ENCODE data around the gene CAPZA2.

DNA sequence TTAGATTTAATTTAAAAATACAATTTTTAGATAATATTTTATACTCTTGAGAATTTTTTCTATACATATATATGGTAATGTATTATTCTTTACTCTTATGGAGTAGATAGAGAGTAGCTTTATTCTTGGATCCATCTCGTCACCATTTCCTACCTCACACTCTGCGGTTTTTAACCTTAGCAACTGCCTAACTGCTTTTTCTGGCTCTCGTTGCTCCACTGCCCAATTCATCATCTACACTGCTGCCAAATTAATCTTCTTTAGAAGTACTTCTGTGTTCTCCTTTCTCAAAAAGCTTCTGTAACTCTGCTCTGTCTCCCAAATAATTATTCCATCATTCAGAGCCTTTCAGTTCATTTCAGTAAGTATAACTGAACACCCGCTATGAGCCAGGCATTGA, 35.3 kb downstream of the CAPZA2 start:
- TF ChIP-seq, protein P1, sequence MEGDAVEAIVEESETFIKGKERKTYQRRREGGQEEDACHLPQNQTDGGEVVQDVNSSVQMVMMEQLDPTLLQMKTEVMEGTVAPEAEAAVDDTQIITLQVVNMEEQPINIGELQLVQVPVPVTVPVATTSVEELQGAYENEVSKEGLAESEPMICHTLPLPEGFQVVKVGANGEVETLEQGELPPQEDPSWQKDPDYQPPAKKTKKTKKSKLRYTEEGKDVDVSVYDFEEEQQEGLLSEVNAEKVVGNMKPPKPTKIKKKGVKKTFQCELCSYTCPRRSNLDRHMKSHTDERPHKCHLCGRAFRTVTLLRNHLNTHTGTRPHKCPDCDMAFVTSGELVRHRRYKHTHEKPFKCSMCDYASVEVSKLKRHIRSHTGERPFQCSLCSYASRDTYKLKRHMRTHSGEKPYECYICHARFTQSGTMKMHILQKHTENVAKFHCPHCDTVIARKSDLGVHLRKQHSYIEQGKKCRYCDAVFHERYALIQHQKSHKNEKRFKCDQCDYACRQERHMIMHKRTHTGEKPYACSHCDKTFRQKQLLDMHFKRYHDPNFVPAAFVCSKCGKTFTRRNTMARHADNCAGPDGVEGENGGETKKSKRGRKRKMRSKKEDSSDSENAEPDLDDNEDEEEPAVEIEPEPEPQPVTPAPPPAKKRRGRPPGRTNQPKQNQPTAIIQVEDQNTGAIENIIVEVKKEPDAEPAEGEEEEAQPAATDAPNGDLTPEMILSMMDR (IDR thresholded peaks at IDR 0.05), result no peak
- TF ChIP-seq ZNF416 (CRISPR knock-in tag; IDR thresholded peaks at IDR 0.05) (no peak), SP1 (CRISPR knock-in tag; conservative IDR thresholded peaks at IDR 0.05) (no peak), TEAD1 (CRISPR knock-in tag; IDR thresholded peaks at IDR 0.05) (no peak), ATF1 (CRISPR knock-in tag; IDR thresholded peaks at IDR 0.05) (no peak), NR1H2 (CRISPR knock-in tag; IDR thresholded peaks at IDR 0.05) (no peak), SMAD3 (CRISPR knock-in tag; IDR thresholded peaks at IDR 0.05; ENCODE audit: borderline replicate concordance) (no peak), NR2C2 (CRISPR knock-in tag; IDR thresholded peaks at IDR 0.05) (no peak), ZNF263 (CRISPR knock-in tag; IDR thresholded peaks at IDR 0.05; ENCODE audit: low read depth) (no peak)
- TF ChIP-seq, protein P2, sequence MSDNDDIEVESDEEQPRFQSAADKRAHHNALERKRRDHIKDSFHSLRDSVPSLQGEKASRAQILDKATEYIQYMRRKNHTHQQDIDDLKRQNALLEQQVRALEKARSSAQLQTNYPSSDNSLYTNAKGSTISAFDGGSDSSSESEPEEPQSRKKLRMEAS (CRISPR knock-in tag; IDR thresholded peaks at IDR 0.05), result no peak
- TF ChIP-seq, protein P3, sequence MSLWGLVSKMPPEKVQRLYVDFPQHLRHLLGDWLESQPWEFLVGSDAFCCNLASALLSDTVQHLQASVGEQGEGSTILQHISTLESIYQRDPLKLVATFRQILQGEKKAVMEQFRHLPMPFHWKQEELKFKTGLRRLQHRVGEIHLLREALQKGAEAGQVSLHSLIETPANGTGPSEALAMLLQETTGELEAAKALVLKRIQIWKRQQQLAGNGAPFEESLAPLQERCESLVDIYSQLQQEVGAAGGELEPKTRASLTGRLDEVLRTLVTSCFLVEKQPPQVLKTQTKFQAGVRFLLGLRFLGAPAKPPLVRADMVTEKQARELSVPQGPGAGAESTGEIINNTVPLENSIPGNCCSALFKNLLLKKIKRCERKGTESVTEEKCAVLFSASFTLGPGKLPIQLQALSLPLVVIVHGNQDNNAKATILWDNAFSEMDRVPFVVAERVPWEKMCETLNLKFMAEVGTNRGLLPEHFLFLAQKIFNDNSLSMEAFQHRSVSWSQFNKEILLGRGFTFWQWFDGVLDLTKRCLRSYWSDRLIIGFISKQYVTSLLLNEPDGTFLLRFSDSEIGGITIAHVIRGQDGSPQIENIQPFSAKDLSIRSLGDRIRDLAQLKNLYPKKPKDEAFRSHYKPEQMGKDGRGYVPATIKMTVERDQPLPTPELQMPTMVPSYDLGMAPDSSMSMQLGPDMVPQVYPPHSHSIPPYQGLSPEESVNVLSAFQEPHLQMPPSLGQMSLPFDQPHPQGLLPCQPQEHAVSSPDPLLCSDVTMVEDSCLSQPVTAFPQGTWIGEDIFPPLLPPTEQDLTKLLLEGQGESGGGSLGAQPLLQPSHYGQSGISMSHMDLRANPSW (CRISPR knock-in tag; conservative IDR thresholded peaks at IDR 0.05; ENCODE audit: low read depth), result no peak
- TF ChIP-seq, protein P4, sequence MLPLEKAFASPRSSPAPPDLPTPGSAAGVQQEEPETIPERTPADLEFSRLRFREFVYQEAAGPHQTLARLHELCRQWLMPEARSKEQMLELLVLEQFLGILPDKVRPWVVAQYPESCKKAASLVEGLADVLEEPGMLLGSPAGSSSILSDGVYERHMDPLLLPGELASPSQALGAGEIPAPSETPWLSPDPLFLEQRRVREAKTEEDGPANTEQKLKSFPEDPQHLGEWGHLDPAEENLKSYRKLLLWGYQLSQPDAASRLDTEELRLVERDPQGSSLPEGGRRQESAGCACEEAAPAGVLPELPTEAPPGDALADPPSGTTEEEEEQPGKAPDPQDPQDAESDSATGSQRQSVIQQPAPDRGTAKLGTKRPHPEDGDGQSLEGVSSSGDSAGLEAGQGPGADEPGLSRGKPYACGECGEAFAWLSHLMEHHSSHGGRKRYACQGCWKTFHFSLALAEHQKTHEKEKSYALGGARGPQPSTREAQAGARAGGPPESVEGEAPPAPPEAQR (CRISPR knock-in tag; IDR thresholded peaks at IDR 0.05), result no peak

All from WTC11 (cell line).